Measurements from ENCODE around the gene SNX17. TPM values are rescaled to one million over a fixed set of nuclear protein-coding genes. Genes with fewer than 3 reads are reported as not detected.

SNX17 gene
- total and polyA plus RNA-seq, 2 of the 13 experiments (the other 11 are each of a cell fraction or from before 2014, with no cell fraction given): 75.0 to 109 TPM

GRCh38 chr2:27353762-27354596 is 16.4 kb upstream of the SNX17 start (continued):
- TF ChIP-seq HOMEZ (CRISPR knock-in tag; IDR thresholded peaks at IDR 0.05; ENCODE audit: low read depth) (peak; percentile 31; the same call in 1 of the 2 replicates), ATF7 (IDR thresholded peaks at IDR 0.05) (no peak), ATF7 (CRISPR knock-in tag; IDR thresholded peaks at IDR 0.05) (0 out of 2 replicates have a peak, but pooled peaks have one; percentile 54), ZMYM3 (CRISPR knock-in tag; IDR thresholded peaks at IDR 0.05) (peak; percentile 67; the same call in 1 of the 2 replicates), ZNF256 (CRISPR knock-in tag; conservative IDR thresholded peaks at IDR 0.05) (no peak), HOXA3 (CRISPR knock-in tag; IDR thresholded peaks at IDR 0.05) (0 out of 2 replicates have a peak, but pooled peaks have one; percentile 61), SNAPC2 (CRISPR knock-in tag; IDR thresholded peaks at IDR 0.05) (no peak), KMT2A (CRISPR knock-in tag; IDR thresholded peaks at IDR 0.05) (peak; percentile 49; the same call in 1 of the 2 replicates), MLLT10 (CRISPR knock-in tag; IDR thresholded peaks at IDR 0.05) (no peak), MAF1 (CRISPR knock-in tag; IDR thresholded peaks at IDR 0.05; ENCODE audit: borderline replicate concordance) (no peak), CREM (IDR thresholded peaks at IDR 0.05) (0 out of 2 replicates have a peak, but pooled peaks have one; percentile 32), CREM (CRISPR knock-in tag; IDR thresholded peaks at IDR 0.05) (no peak), FUBP1 (CRISPR knock-in tag; IDR thresholded peaks at IDR 0.05; ENCODE audit: borderline replicate concordance) (no peak), ARID5B (CRISPR knock-in tag; IDR thresholded peaks at IDR 0.05) (peak; percentile 49), ZNF263 (CRISPR knock-in tag; IDR thresholded peaks at IDR 0.05) (peak; percentile 71), ZBTB39 (CRISPR knock-in tag; IDR thresholded peaks at IDR 0.05) (no peak), ZKSCAN5 (CRISPR knock-in tag; IDR thresholded peaks at IDR 0.05) (no peak), PAWR (CRISPR knock-in tag; IDR thresholded peaks at IDR 0.05; ENCODE audit: borderline replicate concordance) (no peak), MLX (CRISPR knock-in tag; IDR thresholded peaks at IDR 0.05) (0 out of 2 replicates have a peak, but pooled peaks have one; percentile 35), HDAC2 (CRISPR knock-in tag; IDR thresholded peaks at IDR 0.05) (peak; percentile 26; the same call in 1 of the 2 replicates)

Measured in HepG2 (cell line).